HepG2 (cell line): ENCODE measurements around the gene CES3. TPM values are rescaled to one million over a fixed set of nuclear protein-coding genes. Genes with fewer than 3 reads are reported as not detected.

ENCODE experiments used
- BHLHE40 ChIP-seq: IDR thresholded peaks from 2 replicates; pipeline ENCODE4 v1.6.1; 2011; ENCODE audit warnings: low read length, improper control_type of control experiment
- ESRRA ChIP-seq: sonication (generic); formaldehyde crosslinking; IDR thresholded peaks from 2 replicates; pipeline ENCODE4 v1.5.1; 2020; ENCODE audit warnings: mild to moderate bottlenecking, low read depth, missing genetic modification reagents
- HOXA9 ChIP-seq: sonication (generic); formaldehyde crosslinking; IDR thresholded peaks from 2 replicates; pipeline ENCODE4 v1.8.1; 2022; ENCODE audit warnings: missing genetic modification reagents, mild to moderate bottlenecking, moderate library complexity, borderline replicate concordance
- KLF12 ChIP-seq: sonication (generic); formaldehyde crosslinking; IDR thresholded peaks from 2 replicates; pipeline ENCODE4 v1.4.0; 2020; ENCODE audit warnings: missing genetic modification reagents, borderline replicate concordance
- MAZ ChIP-seq, 2 experiments: sonication (generic) in 1 of 2; formaldehyde crosslinking in 1 of 2; IDR thresholded peaks; 2 replicates each; pipeline versions ENCODE4 v1.5.0 to v1.6.1; 2012 to 2020; ENCODE audit warnings: low read depth in 2 of 2, mild to moderate bottlenecking in 2 of 2, borderline replicate concordance in 1 of 2, improper control_type of control experiment in 1 of 2, low read length in 1 of 2, missing genetic modification reagents in 1 of 2, moderate library complexity in 1 of 2
- MTA1 ChIP-seq: sonication (generic); formaldehyde crosslinking; IDR thresholded peaks from 2 replicates; pipeline ENCODE4 v1.4.0; 2020; ENCODE audit warnings: missing genetic modification reagents, mild to moderate bottlenecking, borderline replicate concordance
- PHB2 ChIP-seq: fragments of 450-650 bp; IDR thresholded peaks from 2 replicates; pipeline ENCODE4 v1.6.1; 2018; ENCODE audit not compliant: partially characterized antibody
- RXRB ChIP-seq: IDR thresholded peaks from 2 replicates; pipeline ENCODE4 v1.6.1; 2016; ENCODE audit warnings: borderline replicate concordance, missing genetic modification reagents, missing compliant biosample characterization
- SAP130 ChIP-seq: IDR thresholded peaks from 2 replicates; pipeline ENCODE4 v1.6.1; 2016; ENCODE audit warnings: low read depth
- ZNF556 ChIP-seq: sonication (generic); formaldehyde crosslinking; IDR thresholded peaks from 2 replicates; pipeline ENCODE4 v1.4.0; 2020; ENCODE audit warnings: mild to moderate bottlenecking, missing genetic modification reagents, borderline replicate concordance
- ZNF674 ChIP-seq: sonication (generic); formaldehyde crosslinking; IDR thresholded peaks from 2 replicates; pipeline ENCODE4 v1.5.0; 2020; ENCODE audit warnings: low read depth, mild to moderate bottlenecking, missing genetic modification reagents
- ZNF747 ChIP-seq: sonication (generic); formaldehyde crosslinking; IDR thresholded peaks from 2 replicates; pipeline ENCODE4 v1.8.1; 2023; ENCODE audit warnings: missing genetic modification reagents, mild to moderate bottlenecking, borderline replicate concordance
- ZNF768 ChIP-seq: sonication (generic); formaldehyde crosslinking; IDR thresholded peaks from 2 replicates; pipeline ENCODE4 v1.4.0; 2020; ENCODE audit warnings: missing genetic modification reagents
- polyA plus RNA-seq, 8 experiments: library from polyadenylated mRNA; depleted of rRNA in 3 of 8; stranded (reverse) in 7 of 8; unstranded in 1 of 8; fragments of >200 nt; fragmentation: Illumina TruSeq in 4 of 8; extraction: Trizol in 4 of 8; gene quantifications; 2 replicates each; pipeline versions ENCODE4 v1.2.1 to v1.2.3, GENCODE V29; 2011 to 2016; ENCODE audit warnings: low read depth in 4 of 8, missing spikeins in 1 of 8, mixed read lengths in 1 of 8; ENCODE audit not compliant: insufficient read depth in 1 of 8
- total RNA-seq, 5 experiments: library from RNA; depleted of rRNA; stranded (reverse); fragments of >200 nt; fragmentation: Illumina TruSeq; extraction: Trizol; gene quantifications; 2 replicates each; pipeline ENCODE4 v1.2.3, GENCODE V29; 2016; ENCODE audit warnings: low read depth in 1 of 5
- TF ChIP-seq, protein P1 (sequence below): sonication (generic); formaldehyde crosslinking; IDR thresholded peaks from 2 replicates; pipeline ENCODE4 v1.5.1; 2020; ENCODE audit warnings: mild to moderate bottlenecking, missing genetic modification reagents, moderate library complexity
- TF ChIP-seq, protein P2 (sequence below): sonication (generic); formaldehyde crosslinking; IDR thresholded peaks from 2 replicates; pipeline ENCODE4 v1.5.0; 2020; ENCODE audit warnings: mild to moderate bottlenecking, missing genetic modification reagents
- TF ChIP-seq, protein P3 (sequence below): sonication (generic); formaldehyde crosslinking; IDR thresholded peaks from 2 replicates; pipeline ENCODE4 v1.4.0; 2020; ENCODE audit warnings: missing genetic modification reagents
- TF ChIP-seq, protein P4 (sequence below): sonication (generic); formaldehyde crosslinking; IDR thresholded peaks from 2 replicates; pipeline ENCODE4 v1.5.0; 2020; ENCODE audit warnings: missing genetic modification reagents
- TF ChIP-seq, protein P5 (sequence below): IDR thresholded peaks from 2 replicates; pipeline ENCODE4 v1.6.1; 2016; ENCODE audit warnings: mild to moderate bottlenecking, missing biosample characterization, missing genetic modification reagents

The CES3 gene
- total and polyA plus RNA-seq, 2 of the 13 experiments (the other 11 are each of a cell fraction or from before 2014, with no cell fraction given): 6.6 to 17.4 TPM

DNA sequence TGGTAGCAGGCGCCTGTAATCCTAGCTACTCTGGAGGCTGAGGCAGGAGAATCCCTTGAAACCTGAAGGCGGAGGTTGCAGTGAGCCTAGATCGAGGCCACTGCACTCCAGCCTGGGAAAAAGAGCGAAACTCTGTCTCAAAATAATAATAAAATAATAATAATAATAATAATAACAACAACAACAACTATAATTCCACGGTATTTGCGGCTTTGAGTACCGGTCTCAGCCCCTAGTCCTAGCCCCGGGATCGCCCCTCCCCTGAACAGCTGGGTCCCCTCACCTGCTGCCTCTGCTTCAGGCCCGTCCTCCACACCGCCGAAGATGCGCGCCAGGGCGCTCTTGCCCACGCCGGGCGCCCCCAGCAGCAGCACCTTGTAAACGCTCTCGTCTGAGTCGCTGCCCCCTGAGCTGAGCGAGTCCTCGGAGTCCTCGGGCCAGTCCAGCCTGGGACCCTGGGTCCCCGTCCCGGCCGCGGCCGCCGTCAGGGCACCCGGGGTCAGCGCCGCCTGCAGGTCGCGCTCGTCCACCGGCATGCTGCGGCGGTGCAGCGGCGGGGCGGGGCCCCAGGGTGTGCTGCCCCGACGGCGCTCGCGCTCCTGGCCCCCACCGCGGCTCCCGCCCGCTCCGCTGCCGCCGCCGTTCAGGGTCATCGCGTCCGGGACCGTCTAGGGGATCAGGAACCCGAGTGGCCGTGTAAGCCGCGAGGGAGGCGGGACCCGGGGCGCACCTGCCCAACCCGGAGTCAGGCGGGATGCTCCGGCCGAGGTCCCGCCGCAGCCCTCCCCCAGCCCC lies 36.3 kb upstream of the CES3 start (continued):
- TF ChIP-seq, protein P1, sequence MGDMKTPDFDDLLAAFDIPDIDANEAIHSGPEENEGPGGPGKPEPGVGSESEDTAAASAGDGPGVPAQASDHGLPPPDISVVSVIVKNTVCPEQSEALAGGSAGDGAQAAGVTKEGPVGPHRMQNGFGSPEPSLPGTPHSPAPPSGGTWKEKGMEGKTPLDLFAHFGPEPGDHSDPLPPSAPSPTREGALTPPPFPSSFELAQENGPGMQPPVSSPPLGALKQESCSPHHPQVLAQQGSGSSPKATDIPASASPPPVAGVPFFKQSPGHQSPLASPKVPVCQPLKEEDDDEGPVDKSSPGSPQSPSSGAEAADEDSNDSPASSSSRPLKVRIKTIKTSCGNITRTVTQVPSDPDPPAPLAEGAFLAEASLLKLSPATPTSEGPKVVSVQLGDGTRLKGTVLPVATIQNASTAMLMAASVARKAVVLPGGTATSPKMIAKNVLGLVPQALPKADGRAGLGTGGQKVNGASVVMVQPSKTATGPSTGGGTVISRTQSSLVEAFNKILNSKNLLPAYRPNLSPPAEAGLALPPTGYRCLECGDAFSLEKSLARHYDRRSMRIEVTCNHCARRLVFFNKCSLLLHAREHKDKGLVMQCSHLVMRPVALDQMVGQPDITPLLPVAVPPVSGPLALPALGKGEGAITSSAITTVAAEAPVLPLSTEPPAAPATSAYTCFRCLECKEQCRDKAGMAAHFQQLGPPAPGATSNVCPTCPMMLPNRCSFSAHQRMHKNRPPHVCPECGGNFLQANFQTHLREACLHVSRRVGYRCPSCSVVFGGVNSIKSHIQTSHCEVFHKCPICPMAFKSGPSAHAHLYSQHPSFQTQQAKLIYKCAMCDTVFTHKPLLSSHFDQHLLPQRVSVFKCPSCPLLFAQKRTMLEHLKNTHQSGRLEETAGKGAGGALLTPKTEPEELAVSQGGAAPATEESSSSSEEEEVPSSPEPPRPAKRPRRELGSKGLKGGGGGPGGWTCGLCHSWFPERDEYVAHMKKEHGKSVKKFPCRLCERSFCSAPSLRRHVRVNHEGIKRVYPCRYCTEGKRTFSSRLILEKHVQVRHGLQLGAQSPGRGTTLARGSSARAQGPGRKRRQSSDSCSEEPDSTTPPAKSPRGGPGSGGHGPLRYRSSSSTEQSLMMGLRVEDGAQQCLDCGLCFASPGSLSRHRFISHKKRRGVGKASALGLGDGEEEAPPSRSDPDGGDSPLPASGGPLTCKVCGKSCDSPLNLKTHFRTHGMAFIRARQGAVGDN (CRISPR knock-in tag): peak; percentile 66
- TF ChIP-seq, protein P2, sequence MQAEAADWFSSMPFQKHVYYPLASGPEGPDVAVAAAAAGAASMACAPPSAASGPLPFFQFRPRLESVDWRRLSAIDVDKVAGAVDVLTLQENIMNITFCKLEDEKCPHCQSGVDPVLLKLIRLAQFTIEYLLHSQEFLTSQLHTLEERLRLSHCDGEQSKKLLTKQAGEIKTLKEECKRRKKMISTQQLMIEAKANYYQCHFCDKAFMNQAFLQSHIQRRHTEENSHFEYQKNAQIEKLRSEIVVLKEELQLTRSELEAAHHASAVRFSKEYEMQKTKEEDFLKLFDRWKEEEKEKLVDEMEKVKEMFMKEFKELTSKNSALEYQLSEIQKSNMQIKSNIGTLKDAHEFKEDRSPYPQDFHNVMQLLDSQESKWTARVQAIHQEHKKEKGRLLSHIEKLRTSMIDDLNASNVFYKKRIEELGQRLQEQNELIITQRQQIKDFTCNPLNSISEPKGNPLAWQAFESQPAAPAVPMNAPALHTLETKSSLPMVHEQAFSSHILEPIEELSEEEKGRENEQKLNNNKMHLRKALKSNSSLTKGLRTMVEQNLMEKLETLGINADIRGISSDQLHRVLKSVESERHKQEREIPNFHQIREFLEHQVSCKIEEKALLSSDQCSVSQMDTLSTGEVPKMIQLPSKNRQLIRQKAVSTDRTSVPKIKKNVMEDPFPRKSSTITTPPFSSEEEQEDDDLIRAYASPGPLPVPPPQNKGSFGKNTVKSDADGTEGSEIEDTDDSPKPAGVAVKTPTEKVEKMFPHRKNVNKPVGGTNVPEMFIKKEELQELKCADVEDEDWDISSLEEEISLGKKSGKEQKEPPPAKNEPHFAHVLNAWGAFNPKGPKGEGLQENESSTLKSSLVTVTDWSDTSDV (CRISPR knock-in tag): no peak
- TF ChIP-seq ZNF768 (CRISPR knock-in tag) (peak; percentile 44; the same call in 1 of the 2 replicates), RXRB (CRISPR knock-in tag) (no peak), ZNF674 (CRISPR knock-in tag) (no peak), ZNF556 (no peak), KLF12 (CRISPR knock-in tag) (peak; percentile 70; the same call in 1 of the 2 replicates), PHB2 (no peak), BHLHE40 (peak; percentile 35; the same call in 1 of the 2 replicates), ESRRA (CRISPR knock-in tag) (no peak), HOXA9 (CRISPR knock-in tag) (no peak), SAP130 (CRISPR knock-in tag) (peak; percentile 14; the same call in 1 of the 2 replicates), MAZ (IDR thresholded peaks at IDR 0.05; ENCODE audit: borderline replicate concordance, low read depth, low read length) (peak; percentile 69), MAZ (CRISPR knock-in tag; IDR thresholded peaks at IDR 0.05; ENCODE audit: low read depth) (peak; percentile 83), MTA1 (CRISPR knock-in tag) (no peak), ZNF747 (no peak)
- TF ChIP-seq, protein P3, sequence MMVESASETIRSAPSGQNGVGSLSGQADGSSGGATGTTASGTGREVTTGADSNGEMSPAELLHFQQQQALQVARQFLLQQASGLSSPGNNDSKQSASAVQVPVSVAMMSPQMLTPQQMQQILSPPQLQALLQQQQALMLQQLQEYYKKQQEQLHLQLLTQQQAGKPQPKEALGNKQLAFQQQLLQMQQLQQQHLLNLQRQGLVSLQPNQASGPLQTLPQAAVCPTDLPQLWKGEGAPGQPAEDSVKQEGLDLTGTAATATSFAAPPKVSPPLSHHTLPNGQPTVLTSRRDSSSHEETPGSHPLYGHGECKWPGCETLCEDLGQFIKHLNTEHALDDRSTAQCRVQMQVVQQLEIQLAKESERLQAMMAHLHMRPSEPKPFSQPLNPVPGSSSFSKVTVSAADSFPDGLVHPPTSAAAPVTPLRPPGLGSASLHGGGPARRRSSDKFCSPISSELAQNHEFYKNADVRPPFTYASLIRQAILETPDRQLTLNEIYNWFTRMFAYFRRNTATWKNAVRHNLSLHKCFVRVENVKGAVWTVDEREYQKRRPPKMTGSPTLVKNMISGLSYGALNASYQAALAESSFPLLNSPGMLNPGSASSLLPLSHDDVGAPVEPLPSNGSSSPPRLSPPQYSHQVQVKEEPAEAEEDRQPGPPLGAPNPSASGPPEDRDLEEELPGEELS (CRISPR knock-in tag): 0 out of 2 replicates have a peak, but pooled peaks have one; percentile 16
- TF ChIP-seq, protein P4, sequence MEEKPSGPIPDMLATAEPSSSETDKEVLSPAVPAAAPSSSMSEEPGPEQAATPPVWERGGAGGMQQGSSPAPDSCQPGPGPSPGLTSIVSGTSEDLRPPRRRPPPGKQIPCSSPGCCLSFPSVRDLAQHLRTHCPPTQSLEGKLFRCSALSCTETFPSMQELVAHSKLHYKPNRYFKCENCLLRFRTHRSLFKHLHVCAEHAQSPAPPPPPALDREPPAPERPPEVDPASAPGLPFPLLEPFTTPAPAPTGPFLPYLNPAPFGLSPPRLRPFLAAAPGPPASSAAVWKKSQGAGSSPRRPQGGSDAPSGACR (CRISPR knock-in tag): no peak
- TF ChIP-seq, protein P5, sequence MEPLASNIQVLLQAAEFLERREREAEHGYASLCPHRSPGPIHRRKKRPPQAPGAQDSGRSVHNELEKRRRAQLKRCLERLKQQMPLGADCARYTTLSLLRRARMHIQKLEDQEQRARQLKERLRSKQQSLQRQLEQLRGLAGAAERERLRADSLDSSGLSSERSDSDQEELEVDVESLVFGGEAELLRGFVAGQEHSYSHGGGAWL: no peak; the same call in 1 of the 2 replicates
